ENCODE data around the gene ACADVL.
A peak's percentile ranks its signal among the peaks of the same experiment; 100 is the strongest.
"Not testable (repeated sequence)": the region's sequence is repeated elsewhere in the genome, so short reads cannot be mapped to it uniquely, and the experiment has no call there.

Gene ACADVL

GRCh38 chr17:7235693-7236665 lies 16.2 kb downstream of the ACADVL start:
- no peak for DNase-seq

- no peak for DNase-seq
Observed at GRCh38 chr17:7236808-7237207, 17.1 kb downstream of the ACADVL start.

DNA sequence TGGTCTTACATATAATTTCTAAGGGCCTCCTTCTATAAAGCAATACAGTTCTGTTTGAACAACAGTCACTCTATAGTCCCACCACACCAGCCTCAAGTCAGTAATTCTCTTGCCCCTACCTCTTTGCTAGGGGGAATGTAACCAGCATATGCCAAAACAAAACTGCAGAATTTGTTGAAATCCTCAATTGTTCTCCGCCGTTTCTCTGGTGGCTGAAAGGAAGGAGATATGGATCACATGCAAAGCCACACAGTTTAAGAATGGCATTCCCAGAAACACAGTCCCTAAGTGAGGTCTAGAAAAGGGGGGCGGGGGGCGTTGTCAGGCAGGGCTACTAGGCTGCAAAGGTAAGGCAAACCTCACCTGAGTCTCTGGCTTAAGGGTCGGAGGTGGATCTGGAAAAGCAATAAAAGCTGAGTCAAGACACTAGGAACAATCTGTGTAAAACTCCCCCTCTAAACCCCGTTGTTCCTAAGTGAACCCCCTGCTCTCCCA lies 17.6 kb downstream of the ACADVL start:
- DNase-seq, result no peak

DNA sequence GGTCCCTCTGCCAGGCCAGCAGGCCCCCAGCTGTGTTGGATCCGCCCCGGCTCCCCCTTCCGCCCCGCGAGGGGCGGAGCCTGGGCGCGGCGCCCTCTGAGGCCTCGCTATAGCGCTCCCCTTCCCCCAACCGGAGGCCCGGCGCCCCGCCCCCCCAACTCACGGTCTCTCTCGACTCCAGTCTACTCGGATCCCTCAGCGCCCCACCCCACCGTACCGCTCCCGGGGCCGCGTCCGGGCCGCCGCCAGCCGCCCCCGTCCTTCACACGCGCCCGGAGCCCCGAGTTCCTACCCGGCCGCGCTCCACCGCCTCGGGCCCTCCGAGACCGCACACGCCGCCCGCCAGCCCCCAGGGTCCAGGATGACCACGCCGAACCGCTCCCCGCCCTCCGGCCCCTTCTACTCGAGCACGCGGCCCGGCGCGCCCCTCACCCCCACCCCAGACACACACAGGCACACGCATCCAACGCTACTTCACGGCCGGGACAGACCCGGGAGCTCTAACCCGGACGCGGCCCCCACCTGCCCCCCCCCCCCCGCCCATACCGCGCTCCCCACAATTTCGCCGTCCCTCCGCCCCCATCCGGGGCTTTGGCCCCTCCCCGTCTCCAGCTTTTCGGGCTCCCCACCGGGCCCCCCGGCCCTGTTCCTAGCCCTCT lies 18.2 kb downstream of the ACADVL start:
- peak; percentile 75 for DNase-seq

GRCh38 chr17:7238420-7239090 lies 18.8 kb downstream of the ACADVL start:
- no peak for DNase-seq

DNA sequence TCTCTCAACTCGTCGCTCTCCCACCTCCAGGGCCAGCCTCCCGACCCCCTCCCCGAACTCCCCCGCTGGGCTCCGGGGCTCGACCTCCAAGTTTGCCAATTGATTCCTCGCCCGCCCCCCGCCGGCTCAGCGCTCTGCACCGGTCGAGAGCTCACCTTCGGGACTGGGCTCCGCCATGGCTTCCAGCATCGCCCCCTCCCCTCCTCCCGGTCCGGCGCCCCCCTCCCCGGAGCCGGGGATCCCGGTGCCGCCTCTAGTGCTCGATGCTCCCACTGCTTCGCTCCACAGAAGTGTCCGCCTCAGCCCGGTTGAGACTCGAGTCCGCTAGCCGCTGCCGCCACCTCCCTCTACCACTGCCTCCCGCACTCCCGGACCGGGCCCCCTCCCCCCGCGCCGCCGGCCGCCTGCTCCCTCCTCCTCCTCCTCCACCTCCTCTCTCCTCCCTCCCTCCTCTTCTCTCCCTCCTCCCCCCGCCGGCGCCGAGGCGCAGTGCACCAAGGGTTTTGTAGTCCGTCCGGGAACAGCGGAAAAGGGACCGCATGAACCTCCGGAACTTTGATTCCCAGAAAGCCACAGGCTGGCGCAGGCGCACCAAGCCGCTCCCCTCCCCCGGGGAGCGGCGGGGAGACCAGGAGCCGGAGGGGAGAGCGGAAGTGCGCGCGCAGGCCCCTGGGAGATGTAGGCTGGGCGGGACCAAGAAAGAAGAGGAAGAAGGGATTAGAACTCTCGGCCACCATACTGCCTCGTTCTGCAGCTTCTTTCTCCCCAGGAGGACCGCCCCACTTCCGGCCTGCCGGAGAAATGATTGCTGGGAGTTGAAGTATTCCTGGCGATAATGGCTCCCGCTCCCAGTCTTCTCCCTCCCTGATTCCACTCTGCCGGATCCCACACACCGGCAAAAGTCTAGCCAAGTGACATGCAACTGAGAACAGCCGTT lies 19.6 kb downstream of the ACADVL start, which contains the start of gene PHF23:
Gene PHF23 (minus strand): TSS at position 367 of the 937 bp plus-strand sequence. CDS start 178 bp downstream, at position 189.
- DNase-seq, result peak; percentile 96

GRCh38 chr17:7240375-7240774 lies 20.6 kb downstream of the ACADVL start:
- DNase-seq, result no peak

- DNase-seq, result no peak
Observed at GRCh38 chr17:7241090-7241733, 21.5 kb downstream of the ACADVL start.

GRCh38 chr17:7241783-7242716 lies 22.3 kb downstream of the ACADVL start, which contains the start of gene GABARAP:
Gene GABARAP, minus strand, starts transcription at chr17:7242449. Its CDS starts 119 bp downstream, at chr17:7242330.
- DNase-seq, result peak; percentile 90

GRCh38 chr17:7242717-7243452 lies 23.1 kb downstream of the ACADVL start:
- peak; percentile 90 for DNase-seq

DNA sequence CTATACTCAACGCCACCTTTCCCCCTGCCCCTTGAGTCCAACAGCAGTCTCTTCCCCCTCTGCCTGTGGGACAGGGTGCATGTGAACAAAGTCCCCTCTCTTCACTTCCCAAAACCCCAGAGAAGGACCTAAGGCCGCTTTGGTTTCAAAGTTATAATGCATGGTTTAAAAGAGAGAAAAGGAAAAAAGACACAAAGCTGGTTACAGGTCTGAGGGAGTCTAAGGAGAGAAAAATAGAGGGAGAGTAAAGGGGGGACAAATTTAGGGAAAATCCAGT lies 23.7 kb downstream of the ACADVL start:
- no peak for DNase-seq

- DNase-seq, result not testable (repeated sequence)
Observed at GRCh38 chr17:7243838-7244237, 24.1 kb downstream of the ACADVL start.

DNA sequence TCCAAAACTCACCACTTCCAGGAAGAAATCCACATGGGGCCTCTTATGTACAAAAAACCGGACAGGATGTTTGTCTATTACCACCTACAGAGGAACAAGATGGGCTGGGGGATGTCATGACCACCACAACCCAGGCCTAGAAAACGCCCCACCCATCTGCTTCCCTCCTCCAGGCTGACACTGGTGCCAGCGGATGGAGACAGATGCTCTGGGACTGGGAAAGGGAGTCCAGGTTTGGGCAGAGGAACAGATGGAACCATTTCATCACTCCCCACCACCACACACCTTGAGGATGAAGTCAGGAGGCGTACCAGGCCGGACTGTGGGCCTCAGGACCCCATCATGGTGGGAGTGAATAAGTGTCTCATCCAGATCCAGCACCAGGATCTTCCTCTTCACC lies 27.0 kb downstream of the ACADVL start:
- no peak for DNase-seq

DNA sequence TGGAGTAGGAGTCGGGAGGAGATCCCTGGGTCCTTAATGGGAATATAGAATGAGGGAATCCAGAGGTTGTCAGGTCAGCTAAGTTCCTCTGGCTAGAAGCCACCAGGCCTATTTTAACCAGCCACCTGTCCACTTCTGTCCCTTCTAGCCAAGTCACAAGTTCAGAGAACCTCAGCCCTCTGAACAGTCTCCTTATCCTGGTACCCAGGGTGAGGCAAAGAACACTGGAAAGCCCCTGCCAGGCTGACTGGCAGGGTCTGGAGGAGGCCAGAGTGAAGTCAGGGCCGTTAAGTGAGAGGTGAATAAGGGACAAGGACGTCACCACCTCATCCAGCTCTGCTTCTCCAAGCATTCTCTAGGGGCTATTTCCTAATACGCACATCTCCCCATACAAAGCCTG lies 29.1 kb downstream of the ACADVL start:
- DNase-seq, result no peak

GRCh38 chr17:7249214-7249613 lies 29.5 kb downstream of the ACADVL start:
- DNase-seq, result no peak

DNA sequence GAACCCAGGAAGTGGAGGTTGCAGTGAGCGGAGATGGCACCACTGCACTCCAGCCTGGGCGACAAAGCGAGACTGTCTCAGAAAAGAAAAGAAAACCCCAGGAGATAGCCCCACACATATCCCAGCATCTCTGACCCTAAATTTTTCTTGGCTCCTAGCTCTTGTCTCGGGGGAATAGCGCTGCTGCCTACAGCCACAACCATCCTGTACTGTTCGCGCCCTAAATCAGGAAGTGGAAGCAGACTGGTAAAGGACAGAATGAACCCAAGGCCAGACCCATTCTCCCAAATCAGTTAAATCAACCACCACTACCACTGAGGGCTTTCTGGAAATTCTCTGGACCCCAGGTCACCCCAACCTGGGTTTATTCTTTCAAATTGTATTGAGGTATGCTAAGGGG lies 30.1 kb downstream of the ACADVL start:
- no peak for DNase-seq

DNA sequence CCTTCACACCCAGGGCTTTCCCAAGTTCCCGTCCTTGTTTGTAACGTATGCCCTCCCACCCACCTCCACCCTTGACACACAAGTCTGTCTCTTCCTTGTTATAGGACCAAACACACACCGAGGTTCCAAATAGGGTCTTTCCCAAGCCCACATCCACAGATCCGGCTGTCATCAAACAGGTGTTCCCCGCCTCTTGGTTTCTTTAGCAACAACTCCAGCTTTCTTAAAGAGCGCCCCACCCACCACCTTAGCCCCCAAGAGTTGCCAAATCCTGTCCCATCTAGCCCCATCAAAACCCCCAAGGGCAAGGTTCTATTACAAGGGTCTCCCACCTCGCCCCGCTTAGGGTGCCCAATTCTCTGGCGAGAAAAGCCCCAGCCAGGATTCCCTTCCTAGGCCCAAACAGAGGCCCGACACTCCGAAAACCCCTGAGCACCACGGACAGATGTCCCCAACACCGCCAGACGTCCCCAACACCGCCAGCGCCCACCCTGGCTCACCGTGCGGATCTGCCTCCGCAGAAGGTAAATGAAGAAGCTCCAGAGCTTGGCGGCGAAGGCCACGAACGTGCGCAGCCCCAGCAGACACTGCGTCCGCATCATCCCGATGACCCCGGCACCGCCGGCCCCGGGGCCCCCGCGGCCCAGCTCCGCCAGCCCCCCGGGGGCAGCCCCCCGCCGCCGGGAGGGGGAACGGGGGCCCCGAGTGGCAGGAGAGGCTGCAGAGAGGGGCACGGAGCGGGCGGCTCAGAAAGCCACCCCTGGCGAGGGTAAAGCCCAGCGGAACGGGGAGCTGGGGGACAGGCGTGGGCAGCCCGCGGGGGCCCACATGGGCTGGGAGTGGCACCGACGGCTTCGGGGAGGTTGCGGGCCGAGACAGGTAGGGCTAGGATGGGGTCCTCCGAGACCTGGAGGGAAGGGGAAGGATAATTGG lies 31.2 kb downstream of the ACADVL start:
- no peak for DNase-seq

GRCh38 chr17:7251661-7252175 lies 32.0 kb downstream of the ACADVL start, which contains the start of gene CTDNEP1:
Gene CTDNEP1, minus strand, starts transcription at chr17:7251734. Its CDS starts 438 bp downstream, at chr17:7251296.
- peak; percentile 100 for DNase-seq

All from activated CD4-positive, alpha-beta T cell treated with anti-CD3 and anti-CD28 coated beads for 1 hour (primary cell).